ENCODE results near the gene PLPPR1.

GRCh38 chr9:101232405-101232977 is 204.0 kb downstream of the PLPPR1 start:
- TF ChIP-seq CTCF (IDR thresholded peaks at IDR 0.05) (no peak), POLR2A (IDR thresholded peaks at IDR 0.05) (no peak)
